ENCODE results near the gene EMC9.

The EMC9 gene

DNA sequence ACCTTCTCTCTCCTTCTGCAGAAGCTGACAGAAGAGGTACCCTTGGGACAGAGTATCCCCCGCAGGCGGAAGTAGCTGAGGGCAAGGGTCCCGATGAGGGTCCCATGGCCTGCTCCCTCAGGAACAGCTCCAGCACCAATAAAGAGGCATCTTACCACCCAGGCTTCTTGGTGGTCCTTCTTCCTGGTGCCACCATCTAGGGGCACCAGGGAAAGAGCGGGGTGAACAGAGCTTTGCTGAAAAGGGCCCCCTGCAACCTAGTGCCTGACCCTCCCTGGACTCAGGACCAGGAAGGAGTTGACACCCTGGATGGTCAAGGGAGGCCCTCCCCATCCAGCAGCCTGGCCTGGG lies 19.1 kb upstream of the EMC9 start:
- Histone ChIP-seq H3K79me2 (ENCODE audit: insufficient read depth, low read length) (peaks cover 9% of the 10 kb centered on the region; the same call in 1 of the 2 replicates), H3K9ac (ENCODE audit: low read depth, low read length, poor library complexity, severe bottlenecking) (no peak overlapping the region), H4K20me1 (ENCODE audit: insufficient read depth, low read length, poor library complexity, severe bottlenecking) (no peaks in the 10 kb centered on the region), H3K9me2 (replicated peaks; ENCODE audit: low read depth, low read length) (no peaks in the 10 kb centered on the region), H3K4me2 (ENCODE audit: low read depth, low read length, poor library complexity, severe bottlenecking) (no peak overlapping the region), H3F3A (ENCODE audit: low read depth) (no peaks in the 10 kb centered on the region; the same call in 1 of the 2 replicates), H3K9me3 (ENCODE audit: insufficient read depth, low read depth, low read length) (no peaks in the 10 kb centered on the region), H3K4me3 (ENCODE audit: low read length, poor library complexity, severe bottlenecking) (no peak overlapping the region), H2AFZ (ENCODE audit: low read length) (no peak overlapping the region), H3K36me3 (ENCODE audit: insufficient read depth, low read length) (peaks cover 33% of the 10 kb centered on the region; the same call in 1 of the 2 replicates), H3K4me1 (ENCODE audit: insufficient read depth, low read length, poor library complexity, severe bottlenecking) (peaks cover 13% of the 10 kb centered on the region), H3K27me3 (ENCODE audit: insufficient read depth, low read length, poor library complexity, severe bottlenecking) (no peaks in the 10 kb centered on the region)
- no peak for TF ChIP-seq CTCF (conservative IDR thresholded peaks at IDR 0.05; ENCODE audit: low read length)
- no peak for TF ChIP-seq EZH2phosphoT487 (IDR thresholded peaks at IDR 0.05; ENCODE audit: borderline replicate concordance)

GRCh38 chr14:24159777-24160498 lies 18.5 kb upstream of the EMC9 start:
- Histone ChIP-seq H3K9ac (ENCODE audit: low read depth, low read length, poor library complexity, severe bottlenecking) (no peak overlapping the region), H3K79me2 (ENCODE audit: insufficient read depth, low read length) (peaks cover 9% of the 10 kb centered on the region; the same call in 1 of the 2 replicates), H3K4me2 (ENCODE audit: low read depth, low read length, poor library complexity, severe bottlenecking) (no peak overlapping the region), H3K9me3 (ENCODE audit: insufficient read depth, low read depth, low read length) (no peaks in the 10 kb centered on the region), H3K36me3 (ENCODE audit: insufficient read depth, low read length) (peaks cover 33% of the 10 kb centered on the region; the same call in 1 of the 2 replicates), H3F3A (ENCODE audit: low read depth) (no peaks in the 10 kb centered on the region; the same call in 1 of the 2 replicates), H3K4me3 (ENCODE audit: low read length, poor library complexity, severe bottlenecking) (no peak overlapping the region), H3K27me3 (ENCODE audit: insufficient read depth, low read length, poor library complexity, severe bottlenecking) (no peaks in the 10 kb centered on the region), H3K9me2 (replicated peaks; ENCODE audit: low read depth, low read length) (no peaks in the 10 kb centered on the region), H4K20me1 (ENCODE audit: insufficient read depth, low read length, poor library complexity, severe bottlenecking) (no peaks in the 10 kb centered on the region), H2AFZ (ENCODE audit: low read length) (no peak overlapping the region), H3K4me1 (ENCODE audit: insufficient read depth, low read length, poor library complexity, severe bottlenecking) (peaks cover 13% of the 10 kb centered on the region)
- no peak for TF ChIP-seq EZH2phosphoT487 (IDR thresholded peaks at IDR 0.05; ENCODE audit: borderline replicate concordance)
- TF ChIP-seq CTCF (conservative IDR thresholded peaks at IDR 0.05; ENCODE audit: low read length), result no peak

GRCh38 chr14:24157331-24157730 lies 15.9 kb upstream of the EMC9 start:
- Histone ChIP-seq H4K20me1 (ENCODE audit: insufficient read depth, low read length, poor library complexity, severe bottlenecking) (no peaks in the 10 kb centered on the region), H3K27me3 (ENCODE audit: insufficient read depth, low read length, poor library complexity, severe bottlenecking) (no peaks in the 10 kb centered on the region), H3K79me2 (ENCODE audit: insufficient read depth, low read length) (peaks cover 7% of the 10 kb centered on the region; the same call in 1 of the 2 replicates), H3K4me3 (ENCODE audit: low read length, poor library complexity, severe bottlenecking) (no peak overlapping the region), H3K9me2 (replicated peaks; ENCODE audit: low read depth, low read length) (no peaks in the 10 kb centered on the region), H2AFZ (ENCODE audit: low read length) (no peak overlapping the region), H3K4me1 (ENCODE audit: insufficient read depth, low read length, poor library complexity, severe bottlenecking) (peaks cover 13% of the 10 kb centered on the region), H3K36me3 (ENCODE audit: insufficient read depth, low read length) (peaks cover 39% of the 10 kb centered on the region; the same call in 1 of the 2 replicates), H3F3A (ENCODE audit: low read depth) (no peaks in the 10 kb centered on the region; the same call in 1 of the 2 replicates), H3K9ac (ENCODE audit: low read depth, low read length, poor library complexity, severe bottlenecking) (no peak overlapping the region), H3K9me3 (ENCODE audit: insufficient read depth, low read depth, low read length) (no peaks in the 10 kb centered on the region), H3K4me2 (ENCODE audit: low read depth, low read length, poor library complexity, severe bottlenecking) (no peak overlapping the region)
- TF ChIP-seq EZH2phosphoT487 (IDR thresholded peaks at IDR 0.05; ENCODE audit: borderline replicate concordance) (no peak), CTCF (conservative IDR thresholded peaks at IDR 0.05; ENCODE audit: low read length) (no peak)
